GM12878 (cell line): Measurements from ENCODE around the gene USP47.

ENCODE experiments used
- POLR2AphosphoS5 ChIP-seq: IDR thresholded peaks from 2 replicates; pipeline ENCODE4 v1.6.1; 2011; ENCODE audit warnings: mild to moderate bottlenecking, low read length, inconsistent platforms
- TF ChIP-seq, protein P1 (sequence below): IDR thresholded peaks from 2 replicates; pipeline ENCODE4 v1.6.1; 2012; ENCODE audit warnings: low read depth, low read length, improper control_type of control experiment

DNA sequence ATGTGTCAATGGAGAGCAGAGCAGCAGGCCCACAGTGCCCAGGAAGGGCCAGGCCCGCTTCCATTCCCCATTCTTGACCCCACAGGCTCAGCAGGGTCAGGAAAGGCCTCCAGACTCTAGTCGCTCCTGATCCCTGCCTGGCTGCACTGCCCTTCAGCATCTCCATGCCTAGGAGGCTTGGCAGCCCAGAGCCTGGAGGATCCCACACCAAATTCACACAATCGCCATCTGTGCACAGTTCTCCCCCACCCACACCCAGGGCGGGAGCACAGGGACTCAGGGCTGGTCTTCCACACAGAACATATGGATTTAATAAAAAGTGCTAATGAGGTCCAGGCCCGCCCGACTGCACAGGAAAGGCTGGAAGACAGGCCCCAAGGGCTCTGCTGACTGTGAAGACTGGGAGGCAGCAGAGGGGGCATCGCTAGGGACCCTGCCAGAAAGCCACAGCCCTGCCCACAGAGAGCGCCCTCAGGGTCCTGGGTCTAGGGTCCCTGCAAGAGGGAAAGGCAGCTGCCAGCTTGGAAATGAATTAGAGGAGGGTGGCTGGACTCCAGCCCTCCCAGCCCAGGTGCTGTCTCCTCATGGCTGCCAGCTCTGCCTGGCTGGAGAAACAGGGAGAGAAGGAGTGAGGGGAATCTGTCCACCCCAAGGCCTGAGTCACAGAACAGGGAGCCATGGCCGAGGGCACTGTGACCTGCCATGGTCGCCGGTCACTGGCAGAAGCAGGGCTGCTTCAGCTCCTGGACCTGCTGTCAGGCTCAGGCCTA lies 126.9 kb downstream of the USP47 start:
- TF ChIP-seq POLR2AphosphoS5: no peak
- TF ChIP-seq, protein P1, sequence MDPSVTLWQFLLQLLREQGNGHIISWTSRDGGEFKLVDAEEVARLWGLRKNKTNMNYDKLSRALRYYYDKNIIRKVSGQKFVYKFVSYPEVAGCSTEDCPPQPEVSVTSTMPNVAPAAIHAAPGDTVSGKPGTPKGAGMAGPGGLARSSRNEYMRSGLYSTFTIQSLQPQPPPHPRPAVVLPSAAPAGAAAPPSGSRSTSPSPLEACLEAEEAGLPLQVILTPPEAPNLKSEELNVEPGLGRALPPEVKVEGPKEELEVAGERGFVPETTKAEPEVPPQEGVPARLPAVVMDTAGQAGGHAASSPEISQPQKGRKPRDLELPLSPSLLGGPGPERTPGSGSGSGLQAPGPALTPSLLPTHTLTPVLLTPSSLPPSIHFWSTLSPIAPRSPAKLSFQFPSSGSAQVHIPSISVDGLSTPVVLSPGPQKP: no peak
